NB4 (cell line): ENCODE data around the gene LIN37.

Experiments used
- DNase-seq: peaks from one replicate; pipeline ENCODE4 v3.0.0; 2010; ENCODE audit warnings: low read depth
- H3K4me3 ChIP-seq: one replicate; pipeline ENCODE4 v1.5.1; 2011; ENCODE audit warnings: mild to moderate bottlenecking, low read depth, low read length, moderate library complexity
- MYC ChIP-seq: IDR thresholded peaks from 2 replicates; pipeline ENCODE4 v1.6.1; 2011; ENCODE audit warnings: low read depth, low read length
- POLR2A ChIP-seq: IDR thresholded peaks from 2 replicates; pipeline ENCODE4 v1.6.1; 2011; ENCODE audit warnings: mild to moderate bottlenecking; ENCODE audit not compliant: insufficient read length; ENCODE audit errors: extremely low read depth
- TF ChIP-seq, protein P1 (sequence below): IDR thresholded peaks from 2 replicates; pipeline ENCODE4 v1.6.1; 2011; ENCODE audit warnings: low read depth, low read length
- TF ChIP-seq, protein P2 (sequence below): IDR thresholded peaks from one replicate; pipeline ENCODE4 v1.5.1; 2012; ENCODE audit warnings: low read depth, low read length

The LIN37 gene, protein sequence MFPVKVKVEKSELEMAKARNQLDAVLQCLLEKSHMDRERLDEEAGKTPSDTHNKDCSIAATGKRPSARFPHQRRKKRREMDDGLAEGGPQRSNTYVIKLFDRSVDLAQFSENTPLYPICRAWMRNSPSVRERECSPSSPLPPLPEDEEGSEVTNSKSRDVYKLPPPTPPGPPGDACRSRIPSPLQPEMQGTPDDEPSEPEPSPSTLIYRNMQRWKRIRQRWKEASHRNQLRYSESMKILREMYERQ

DNA sequence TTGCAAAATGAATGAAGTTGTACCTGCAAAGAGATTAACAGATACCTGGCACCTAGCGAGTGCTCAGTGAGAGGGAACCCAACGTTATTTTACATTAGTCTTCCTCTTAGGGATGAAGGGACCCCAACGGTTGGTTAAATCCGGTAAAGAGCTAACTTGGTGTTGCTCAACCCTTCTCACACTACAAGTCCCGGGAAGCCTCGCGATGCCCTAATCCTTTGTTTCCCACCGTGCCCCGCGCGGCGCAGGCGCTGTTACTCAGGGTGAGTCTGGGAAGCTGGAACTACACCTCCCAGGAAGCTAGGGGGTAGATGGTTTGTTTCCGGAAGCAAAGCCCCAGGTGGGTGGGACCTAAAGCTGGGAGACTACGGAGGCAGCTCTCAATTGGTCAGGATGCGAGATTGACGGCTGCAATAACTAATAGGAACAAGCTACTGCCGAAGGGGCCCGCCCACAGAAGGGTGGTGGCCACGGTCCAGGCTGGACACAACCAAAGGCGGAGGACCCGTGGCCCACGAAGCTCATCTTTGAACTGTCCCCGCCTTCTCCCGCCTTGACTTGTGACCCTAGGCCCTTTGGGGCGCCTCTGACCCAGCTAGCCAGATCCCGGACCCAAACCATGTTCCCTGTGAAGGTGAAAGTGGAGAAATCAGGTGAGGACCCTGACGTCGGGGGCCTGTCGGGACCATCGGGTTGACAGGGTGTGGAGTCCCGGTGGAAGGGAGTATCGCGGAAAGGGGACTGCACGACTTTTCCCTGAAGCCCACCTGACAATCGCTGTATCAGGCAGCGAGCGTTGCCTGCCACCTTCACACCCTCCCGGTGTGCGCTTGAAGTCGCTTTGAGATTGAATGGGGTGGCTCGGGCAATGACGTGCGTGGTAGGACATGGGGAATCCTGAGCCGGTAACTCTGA is at the start of gene LIN37:
LIN37 (plus strand) TSS at position 471 of the 915 bp plus-strand sequence; CDS start at position 620, 149 bp downstream.
- peak within 1 kb of the TSS; percentile 78 for H3K4me3 ChIP-seq
- TF ChIP-seq, protein P1, sequence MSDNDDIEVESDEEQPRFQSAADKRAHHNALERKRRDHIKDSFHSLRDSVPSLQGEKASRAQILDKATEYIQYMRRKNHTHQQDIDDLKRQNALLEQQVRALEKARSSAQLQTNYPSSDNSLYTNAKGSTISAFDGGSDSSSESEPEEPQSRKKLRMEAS = no peak
- TF ChIP-seq POLR2A (no peak), MYC (peak; percentile 58; the same call in 1 of the 2 replicates)
- TF ChIP-seq, protein P2, sequence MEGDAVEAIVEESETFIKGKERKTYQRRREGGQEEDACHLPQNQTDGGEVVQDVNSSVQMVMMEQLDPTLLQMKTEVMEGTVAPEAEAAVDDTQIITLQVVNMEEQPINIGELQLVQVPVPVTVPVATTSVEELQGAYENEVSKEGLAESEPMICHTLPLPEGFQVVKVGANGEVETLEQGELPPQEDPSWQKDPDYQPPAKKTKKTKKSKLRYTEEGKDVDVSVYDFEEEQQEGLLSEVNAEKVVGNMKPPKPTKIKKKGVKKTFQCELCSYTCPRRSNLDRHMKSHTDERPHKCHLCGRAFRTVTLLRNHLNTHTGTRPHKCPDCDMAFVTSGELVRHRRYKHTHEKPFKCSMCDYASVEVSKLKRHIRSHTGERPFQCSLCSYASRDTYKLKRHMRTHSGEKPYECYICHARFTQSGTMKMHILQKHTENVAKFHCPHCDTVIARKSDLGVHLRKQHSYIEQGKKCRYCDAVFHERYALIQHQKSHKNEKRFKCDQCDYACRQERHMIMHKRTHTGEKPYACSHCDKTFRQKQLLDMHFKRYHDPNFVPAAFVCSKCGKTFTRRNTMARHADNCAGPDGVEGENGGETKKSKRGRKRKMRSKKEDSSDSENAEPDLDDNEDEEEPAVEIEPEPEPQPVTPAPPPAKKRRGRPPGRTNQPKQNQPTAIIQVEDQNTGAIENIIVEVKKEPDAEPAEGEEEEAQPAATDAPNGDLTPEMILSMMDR = no peak
- DNase-seq = peak; percentile 97

DNA sequence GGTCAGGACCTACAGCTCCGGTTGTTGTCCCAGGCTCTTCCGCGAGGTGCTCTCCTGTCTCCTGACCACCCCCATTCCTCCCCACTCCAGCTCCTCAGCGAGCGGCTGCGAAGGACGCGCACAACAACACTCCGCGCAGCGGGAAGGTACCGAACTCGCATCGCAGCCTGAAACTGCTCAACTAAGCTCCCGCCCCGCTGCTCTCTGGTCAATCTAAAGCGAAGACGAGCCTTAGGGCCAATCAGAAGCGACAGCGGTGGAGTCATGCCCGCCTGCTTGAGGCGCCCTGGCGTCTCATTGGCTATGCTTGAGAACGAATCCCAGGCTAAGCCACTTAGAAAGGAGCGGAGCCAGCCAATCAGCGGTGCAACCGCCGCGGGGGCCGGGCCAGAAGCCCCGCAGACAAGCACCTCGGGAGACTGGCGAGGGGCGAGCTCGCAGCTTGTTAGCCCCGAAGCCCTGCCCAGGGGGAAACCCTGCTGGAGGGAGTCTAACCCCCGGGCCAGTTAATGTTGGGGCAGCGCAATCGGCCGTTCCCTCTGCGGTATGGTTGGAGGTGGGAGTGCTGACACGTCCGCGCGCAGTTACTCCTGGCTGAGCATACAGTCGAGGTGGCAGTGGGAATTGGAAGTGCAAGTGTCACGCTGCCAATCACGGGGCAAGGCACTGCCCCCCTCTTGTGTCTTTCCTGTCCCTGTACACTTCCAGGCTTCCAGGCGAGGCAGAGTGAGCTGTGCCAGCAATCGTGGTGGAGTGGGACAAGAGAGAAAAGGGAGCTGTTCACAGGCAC is 46.0 kb upstream of the LIN37 start:
- no peak overlapping the region for H3K4me3 ChIP-seq
- TF ChIP-seq, protein P1 = no peak
- TF ChIP-seq POLR2A (no peak), MYC (no peak)
- TF ChIP-seq, protein P2 = no peak
- DNase-seq = peak; percentile 85

DNA sequence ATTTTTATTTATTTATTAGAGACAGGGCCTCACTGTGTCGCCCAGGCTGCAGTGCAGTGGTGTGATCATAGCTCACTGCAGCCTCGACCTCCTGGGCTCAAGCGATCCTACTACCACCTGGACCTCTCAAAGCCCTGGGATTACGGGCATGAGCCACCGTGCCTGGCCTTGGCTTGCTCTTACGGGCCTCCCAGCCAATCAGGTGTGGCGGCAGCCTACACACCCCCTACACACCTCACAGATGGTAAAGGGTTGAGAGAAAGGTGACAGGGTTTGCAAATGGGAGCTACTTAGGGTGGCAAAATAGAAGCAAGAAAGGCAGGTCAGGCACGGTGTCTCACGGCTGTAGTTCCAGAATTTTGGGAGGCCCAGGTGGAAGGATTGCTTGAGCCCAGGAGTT is 45.0 kb upstream of the LIN37 start:
- no peak overlapping the region for H3K4me3 ChIP-seq
- DNase-seq = no peak
- TF ChIP-seq, protein P2 = no peak
- TF ChIP-seq MYC (no peak), POLR2A (no peak)
- TF ChIP-seq, protein P1 = no peak

DNA sequence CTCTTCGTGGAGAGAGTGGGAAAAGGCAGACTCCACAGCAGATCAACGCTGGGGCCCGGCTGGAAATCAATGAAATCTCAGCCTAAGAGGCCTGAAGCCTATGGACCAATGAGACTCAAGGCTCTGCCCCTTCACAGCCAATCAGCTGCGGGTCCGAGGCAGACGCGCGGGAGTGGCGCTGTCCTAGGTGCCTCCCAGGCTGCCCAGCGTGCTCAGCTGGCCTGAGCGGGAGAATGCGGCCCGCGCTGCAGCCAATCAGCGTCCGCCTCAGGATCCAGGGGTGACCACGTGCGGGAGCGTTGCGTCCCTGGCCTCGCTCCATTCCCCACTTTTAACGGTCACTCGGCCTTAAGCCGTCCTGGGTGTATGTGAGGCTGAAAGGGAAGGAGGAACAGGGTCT is 44.2 kb upstream of the LIN37 start, which contains the start of gene ZBTB32:
ZBTB32 (plus strand) TSS at position 341 of the 400 bp plus-strand sequence. CDS start 10,069 bp downstream, outside the sequence.
- no peak within 1 kb of the TSS for H3K4me3 ChIP-seq
- peak; percentile 72 for DNase-seq
- TF ChIP-seq, protein P2 = no peak
- TF ChIP-seq MYC (peak; percentile 31; the same call in 1 of the 2 replicates), POLR2A (no peak)
- TF ChIP-seq, protein P1 = peak; percentile 63

DNA sequence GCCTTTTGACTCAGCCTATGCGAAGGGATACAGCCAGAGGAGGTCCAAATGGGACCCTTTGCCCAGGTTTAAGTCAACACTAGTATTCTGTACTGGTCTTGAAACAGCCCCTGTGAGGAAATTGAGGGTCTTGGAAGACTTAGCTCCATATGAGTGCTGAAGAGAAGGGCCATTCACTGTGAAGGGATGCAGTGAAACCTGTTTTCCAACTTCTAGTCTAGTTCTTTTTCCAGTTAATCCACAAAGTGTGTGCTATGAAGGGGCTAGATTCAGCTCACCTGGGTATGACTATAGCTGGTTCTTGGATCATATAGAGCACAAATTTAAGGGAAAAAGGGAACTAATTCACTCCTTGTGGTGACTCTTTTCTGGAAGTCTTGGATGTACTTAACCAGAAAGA is 40.0 kb upstream of the LIN37 start:
- DNase-seq = no peak
- TF ChIP-seq, protein P1 = no peak
- TF ChIP-seq, protein P2 = no peak
- TF ChIP-seq MYC (no peak), POLR2A (no peak)
- no peak overlapping the region for H3K4me3 ChIP-seq
